ENCODE data around the gene MAP1LC3B. TPM values are rescaled to one million over a fixed set of nuclear protein-coding genes. Genes with fewer than 3 reads are reported as not detected.

MAP1LC3B gene
- total and polyA plus RNA-seq, 2 of the 8 experiments (the other 6 are each of a cell fraction or from before 2014, with no cell fraction given) = 29.5 to 48.5 TPM

GRCh38 chr16:87350031-87350430 lies 42.1 kb upstream of the MAP1LC3B start:
- Histone ChIP-seq H3K23me2 (ENCODE audit: low read depth, low read length) (no peaks in the 10 kb centered on the region), H2BK12ac (ENCODE audit: low read depth, low read length) (no peak overlapping the region), H3K9ac (replicated peaks in 1 of 4; ENCODE audit: extremely low read depth in 1 of 4, low read depth in 3 of 4, low read length in 3 of 4) (no peak overlapping the region), H3K79me2 (ENCODE audit: control insufficient read depth in 1 of 2, insufficient read depth in 2 of 2, low read length in 2 of 2) (no peaks in the 10 kb centered on the region; a peak in 1 of 4 replicates), H3K4ac (replicated peaks; ENCODE audit: insufficient read length, low read depth, low read length) (no peak overlapping the region), H4K20me1 (replicated peaks in 1 of 2; ENCODE audit: control insufficient read depth in 1 of 2, insufficient read depth in 2 of 2, low read length in 2 of 2) (peaks cover 0 to 5% of the 10 kb centered on the region in 2 experiments), H3K27me3 (replicated peaks in 1 of 4; ENCODE audit: control insufficient read depth in 3 of 4, extremely low read depth in 1 of 4, insufficient read depth in 3 of 4, low read length in 3 of 4) (no peaks in the 10 kb centered on the region), H2BK5ac (ENCODE audit: low read depth, low read length) (no peak overlapping the region), H3K4me3 (ENCODE audit: extremely low read depth in 1 of 4, insufficient read depth in 2 of 4, low read depth in 3 of 4, low read length in 4 of 4) (no peak overlapping the region), H2AK5ac (ENCODE audit: low read depth, low read length) (no peak overlapping the region), H3K36me3 (ENCODE audit: control insufficient read depth in 2 of 4, insufficient read depth in 4 of 4, low read length in 3 of 4) (peaks cover 0 to 3% (median 0%) of the 10 kb centered on the region in 4 experiments; a peak in 2 of 8 replicates), H3K9me3 (ENCODE audit: insufficient read depth in 2 of 2, low read depth in 1 of 2, low read length in 1 of 2) (no peaks in the 10 kb centered on the region), H3K79me1 (ENCODE audit: low read depth, low read length) (peaks cover 9% of the 10 kb centered on the region), H4K91ac (replicated peaks; ENCODE audit: insufficient read length, low read length) (no peak overlapping the region), H4K8ac (ENCODE audit: extremely low read depth, insufficient read depth, low read length) (no peak overlapping the region), H3K56ac (replicated peaks; ENCODE audit: insufficient read length, low read depth, low read length) (no peak overlapping the region), H3K18ac (ENCODE audit: extremely low read depth, low read length) (no peak overlapping the region), H2AFZ (ENCODE audit: low read length) (no peak overlapping the region), H2BK15ac (ENCODE audit: low read length) (no peak overlapping the region), H3K23ac (ENCODE audit: insufficient read length) (no peak overlapping the region), H3K4me1 (replicated peaks in 1 of 4; ENCODE audit: control insufficient read depth in 3 of 4, insufficient read depth in 4 of 4, low read length in 3 of 4) (peaks cover 0 to 8% (median 1%) of the 10 kb centered on the region in 4 experiments; a peak in 3 of 7 replicates), H3K4me2 (ENCODE audit: insufficient read depth in 1 of 2, low read depth in 2 of 2, low read length in 2 of 2) (no peak overlapping the region), H4K5ac (ENCODE audit: insufficient read length, low read depth, low read length) (no peak overlapping the region), H3K14ac (ENCODE audit: insufficient read length) (no peak overlapping the region), H2BK120ac (replicated peaks; ENCODE audit: low read depth, low read length) (no peak overlapping the region), H2BK20ac (ENCODE audit: low read length) (no peak overlapping the region), H3K27ac (ENCODE audit: low read depth, low read length) (no peak overlapping the region)
- ChIA-PET CTCF (ENCODE audit: partially characterized antibody) (interaction anchor here (0.8 to 2.3 kb wide), 4 partner anchors 14 to 61 kb away, joined by 3 to 7 read pairs (median 4); no protein-coding TSS in a partner anchor), POLR2A (ENCODE audit: partially characterized antibody) (interaction anchor here (1.0 kb wide), 1 partner anchor 30 kb away, joined by 4 read pairs; no protein-coding TSS in a partner anchor)
- WGBS, 2 experiments (ENCODE audit: extremely low coverage in 1 of 2, insufficient coverage in 1 of 2, insufficient read length in 1 of 2, insufficient replicate concordance in 2 of 2, low coverage in 1 of 2, low lambda C conversion rate in 2 of 2, missing lambda C conversion rate in 1 of 2) = 94% methylated on average over 8 of the region's 8 CpGs; no CpG with 5 or more reads in 1 of the 2 experiments
- DNase-seq (ENCODE audit: low read depth in 1 of 2, low spot score in 2 of 2) (no peak), FAIRE-seq (no peak)
- TF ChIP-seq CHD1 (IDR thresholded peaks at IDR 0.05; ENCODE audit: low read depth, low read length) (no peak), ATF3 (IDR thresholded peaks at IDR 0.05; ENCODE audit: insufficient read depth, low read depth, low read length) (no peak), TAF1 (IDR thresholded peaks at IDR 0.05; ENCODE audit: low read depth, low read length) (no peak), SIX5 (IDR thresholded peaks at IDR 0.05; ENCODE audit: low read depth, low read length) (no peak), JUND (IDR thresholded peaks at IDR 0.05; ENCODE audit: low read length) (no peak), YY1 (IDR thresholded peaks at IDR 0.05; ENCODE audit: low read depth, low read length) (no peak)
